A172 (cell line): Measurements from ENCODE around the gene APOA5. TPM values are rescaled to one million over a fixed set of nuclear protein-coding genes. Genes with fewer than 3 reads are reported as not detected.

ENCODE experiments used
- DNase-seq: peaks from one replicate; pipeline ENCODE4 v3.0.0-alpha.2; 2015; ENCODE audit warnings: low spot score
- total RNA-seq: library from RNA; depleted of rRNA; stranded (reverse); fragments of >200 nt; shearing (Covaris generic); gene quantifications from 2 replicates; pipeline ENCODE4 v1.2.3, GENCODE V29; 2014

The APOA5 gene
- total RNA-seq, 1 experiment from 2014 or later: not detected

GRCh38 chr11:116797816-116798215, 6.1 kb upstream of the APOA5 start:
- no peak for DNase-seq

GRCh38 chr11:116796548-116796947, 4.9 kb upstream of the APOA5 start:
- DNase-seq: no peak

- DNase-seq: no peak
Measured at GRCh38 chr11:116794851-116795250, 3.2 kb upstream of the APOA5 start.

GRCh38 chr11:116793772-116794097, 2.1 kb upstream of the APOA5 start:
- DNase-seq: no peak

- peak; percentile 27 for DNase-seq
Measured at GRCh38 chr11:116792869-116793771, 1.4 kb upstream of the APOA5 start.

- no peak for DNase-seq
Measured at GRCh38 chr11:116792144-116792868, 627 bp upstream of the APOA5 start.

- DNase-seq: no peak
Measured at GRCh38 chr11:116791002-116791812, 472 bp downstream of the APOA5 start.

- no peak for DNase-seq
Measured at GRCh38 chr11:116790167-116791001, 1.3 kb downstream of the APOA5 start.

GRCh38 chr11:116788975-116789374, 2.7 kb downstream of the APOA5 start:
- no peak for DNase-seq

- no peak for DNase-seq
Measured at GRCh38 chr11:116788534-116788933, 3.1 kb downstream of the APOA5 start.

GRCh38 chr11:116787786-116788486, 3.7 kb downstream of the APOA5 start, which contains the start of gene ZPR1:
Gene ZPR1, minus strand, starts transcription at chr11:116788023. Its CDS starts 33 bp downstream, at chr11:116787990.
- peak; percentile 43 for DNase-seq

GRCh38 chr11:116787436-116787785, 4.3 kb downstream of the APOA5 start:
- DNase-seq: no peak

- no peak for DNase-seq
Measured at GRCh38 chr11:116786966-116787365, 4.7 kb downstream of the APOA5 start.

GRCh38 chr11:116786326-116786725, 5.4 kb downstream of the APOA5 start:
- DNase-seq: no peak

GRCh38 chr11:116782728-116783127, 9.0 kb downstream of the APOA5 start:
- DNase-seq: no peak

- no peak for DNase-seq
Measured at GRCh38 chr11:116778556-116778955, 13.1 kb downstream of the APOA5 start.

GRCh38 chr11:116777056-116777455, 14.6 kb downstream of the APOA5 start:
- no peak for DNase-seq

- DNase-seq: no peak
Measured at GRCh38 chr11:116776522-116776984, 15.1 kb downstream of the APOA5 start.

- DNase-seq: no peak
Measured at GRCh38 chr11:116775975-116776374, 15.7 kb downstream of the APOA5 start.

GRCh38 chr11:116774661-116775060, 17.0 kb downstream of the APOA5 start:
- DNase-seq: no peak
